Cerebellar nuclear complex (tissue), 1 donor: ENCODE results near the gene PBX4.
"Not testable (repeated sequence)": the region's sequence is repeated elsewhere in the genome, so short reads cannot be mapped to it uniquely, and the experiment has no call there.

Source experiments
- DNase-seq, 2 experiments: peaks; one replicate each; lab custom pipeline; 2025; lab: John Stamatoyannopoulos, UW

The PBX4 gene

DNA sequence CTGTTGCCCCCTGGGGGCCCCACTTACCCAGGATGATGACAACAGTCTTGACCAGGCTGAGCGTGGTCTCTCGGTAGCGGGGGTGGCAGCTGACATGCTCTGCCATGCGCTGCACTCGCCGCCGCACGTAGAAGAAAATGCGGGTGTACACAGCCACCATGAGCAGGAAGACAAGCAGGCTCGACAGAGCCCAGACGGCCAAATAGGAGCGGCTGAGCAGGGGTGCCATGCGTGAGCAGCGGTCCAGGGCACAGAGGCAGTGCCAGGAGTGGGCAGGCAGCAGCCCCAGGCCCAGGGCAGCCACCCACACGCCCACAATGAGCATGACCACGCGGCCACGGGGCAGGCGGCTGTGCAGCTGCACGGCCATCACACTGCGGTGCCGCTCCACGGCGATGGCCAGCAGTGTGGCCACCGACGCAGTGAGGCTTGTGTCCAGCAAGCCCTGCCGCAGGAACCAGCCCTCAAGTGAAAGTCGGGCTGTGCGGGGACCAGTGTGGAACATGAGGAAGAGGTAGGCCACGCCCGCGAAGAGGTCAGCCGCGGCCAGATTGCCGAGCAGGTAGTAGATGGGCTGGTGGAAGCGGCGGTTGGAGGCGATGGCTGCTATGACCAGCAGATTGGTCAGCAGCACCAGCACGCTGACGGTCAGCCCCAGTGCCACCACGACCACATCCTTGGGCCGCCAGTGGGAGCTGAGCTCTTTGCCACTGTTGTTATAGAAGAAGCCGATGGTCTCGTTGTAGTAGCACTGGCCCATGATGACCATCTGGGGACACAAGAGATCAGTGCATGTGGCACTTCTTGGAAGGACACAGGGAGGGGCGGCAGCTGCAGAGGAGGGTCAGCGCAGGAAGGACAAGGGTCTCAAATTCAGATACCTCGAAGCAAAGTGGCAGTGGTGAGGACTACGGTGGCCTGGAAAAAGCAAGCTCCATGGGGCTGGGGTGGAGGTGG is 8.3 kb upstream of the PBX4 start:
- DNase-seq = no peak

DNA sequence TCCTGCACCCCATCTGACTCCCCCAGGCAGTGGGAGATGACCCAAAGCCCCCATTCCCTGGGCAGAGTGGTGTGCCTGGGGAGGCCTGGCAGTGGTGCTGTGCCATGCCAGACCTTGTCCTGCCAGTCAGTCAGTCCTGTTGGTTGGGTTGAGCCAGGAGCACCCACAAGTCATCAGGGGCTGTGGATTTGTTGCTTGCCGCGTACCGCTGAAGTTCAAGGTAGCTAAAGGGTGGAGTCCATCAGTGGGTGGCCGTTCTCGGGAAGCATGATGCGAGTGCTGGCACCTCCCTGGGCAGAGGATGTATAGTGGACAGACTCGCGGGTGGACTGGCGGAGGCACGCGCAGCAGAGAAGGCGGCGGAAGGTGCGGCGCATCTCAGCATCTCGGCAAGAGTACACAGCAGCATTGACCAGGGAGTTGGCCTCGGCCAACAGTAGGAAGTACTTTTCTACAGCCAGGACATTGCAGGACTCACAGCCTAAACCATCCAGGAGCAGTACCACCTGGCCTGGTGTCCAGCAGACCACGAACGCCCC is 5.6 kb upstream of the PBX4 start:
- no peak for DNase-seq

GRCh38 chr19:19623383-19623782 is 4.9 kb upstream of the PBX4 start:
- no peak for DNase-seq

- no peak for DNase-seq
These were observed 1.3 kb upstream of the PBX4 start for GRCh38 chr19:19619849-19620210.

DNA sequence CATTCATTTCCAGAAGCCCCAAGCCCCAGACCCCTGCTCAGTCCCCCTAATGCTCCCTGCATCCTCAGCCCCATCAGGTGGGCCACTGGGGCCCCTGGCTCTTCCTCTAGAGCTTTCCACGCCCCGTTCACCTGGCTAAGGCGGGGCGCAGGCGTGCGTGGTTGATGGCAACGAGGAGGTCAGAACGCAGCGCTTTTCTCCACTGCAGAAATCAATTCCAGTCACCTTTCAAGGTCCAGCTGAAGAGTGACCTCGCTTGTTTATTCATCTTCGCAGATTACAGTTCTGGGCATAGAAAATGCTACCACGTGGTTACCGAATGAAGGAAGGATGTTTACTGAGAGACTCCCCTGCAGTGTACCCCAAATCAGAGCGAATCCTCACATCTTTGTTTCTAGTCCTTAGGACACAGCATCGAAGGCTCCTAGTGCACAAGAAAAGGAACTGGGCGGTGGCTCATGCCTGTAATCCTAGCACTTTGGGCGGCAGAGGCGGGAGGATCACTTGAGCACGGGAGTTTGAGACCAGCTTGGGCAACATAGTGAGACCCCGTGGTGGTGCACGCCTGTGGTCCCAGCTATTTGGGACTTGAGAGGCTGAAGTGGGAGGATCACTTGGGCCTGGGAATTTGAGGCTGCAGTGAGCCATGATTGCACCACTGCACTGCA is 828 bp upstream of the PBX4 start:
- DNase-seq = no peak

GRCh38 chr19:19615086-19615485 is 3.4 kb downstream of the PBX4 start:
- no peak for DNase-seq

DNA sequence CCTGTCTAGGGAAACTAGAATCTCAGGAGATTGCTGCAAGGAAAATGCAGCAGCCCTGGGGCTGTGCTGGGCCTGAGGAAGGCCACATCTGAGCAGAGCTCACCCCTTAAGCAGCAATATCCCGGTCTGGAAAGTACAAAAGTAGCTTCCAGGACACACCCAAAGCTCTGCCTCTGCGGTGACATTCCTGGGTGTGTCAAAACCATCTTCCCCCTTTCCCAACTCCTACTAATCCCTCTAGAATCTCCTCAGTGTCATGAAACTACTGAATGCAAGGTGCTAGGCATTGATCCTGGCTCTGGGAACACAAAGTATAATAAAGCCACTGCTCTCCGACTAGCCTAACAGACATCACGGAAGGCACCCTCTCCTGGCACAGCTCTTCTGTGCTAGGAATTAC is 5.0 kb downstream of the PBX4 start:
- DNase-seq = no peak

DNA sequence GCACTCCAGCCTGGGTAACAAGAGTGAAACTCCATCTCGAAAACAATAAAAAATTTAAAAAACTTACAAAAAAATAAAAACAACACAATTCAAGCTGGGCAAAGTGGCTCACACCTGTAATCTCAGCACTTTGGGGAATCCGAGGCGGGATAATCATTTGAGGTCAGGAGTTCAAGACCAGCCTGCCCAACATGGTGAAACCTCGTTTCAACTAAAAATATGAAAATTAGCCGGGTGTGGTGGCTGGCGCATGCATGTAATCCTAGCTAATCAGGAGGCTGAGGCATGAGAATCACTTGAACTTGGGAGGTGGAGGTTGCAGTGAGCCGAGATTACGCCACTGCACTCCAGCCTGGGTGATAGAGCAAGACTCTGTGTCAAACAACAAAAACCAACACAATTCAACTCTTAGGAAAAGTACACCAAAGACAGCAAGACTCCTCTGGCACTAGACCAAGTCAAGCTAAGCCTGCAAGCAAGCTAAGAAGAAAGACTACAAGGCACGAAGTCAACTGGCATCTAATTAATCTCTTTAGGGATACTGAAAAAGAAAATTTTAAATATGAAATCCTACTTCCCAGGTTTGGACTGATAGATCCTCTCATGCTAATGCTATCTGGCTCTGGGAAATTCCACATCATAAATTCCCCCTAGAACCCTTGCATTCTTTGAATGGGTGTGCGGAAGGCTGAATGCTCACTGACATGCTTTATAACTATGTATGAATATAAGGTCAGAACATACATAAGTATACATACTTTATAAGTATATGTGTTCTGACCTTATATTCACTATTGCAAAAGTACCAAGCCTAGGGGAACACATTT is 7.9 kb downstream of the PBX4 start:
- DNase-seq = no peak

DNA sequence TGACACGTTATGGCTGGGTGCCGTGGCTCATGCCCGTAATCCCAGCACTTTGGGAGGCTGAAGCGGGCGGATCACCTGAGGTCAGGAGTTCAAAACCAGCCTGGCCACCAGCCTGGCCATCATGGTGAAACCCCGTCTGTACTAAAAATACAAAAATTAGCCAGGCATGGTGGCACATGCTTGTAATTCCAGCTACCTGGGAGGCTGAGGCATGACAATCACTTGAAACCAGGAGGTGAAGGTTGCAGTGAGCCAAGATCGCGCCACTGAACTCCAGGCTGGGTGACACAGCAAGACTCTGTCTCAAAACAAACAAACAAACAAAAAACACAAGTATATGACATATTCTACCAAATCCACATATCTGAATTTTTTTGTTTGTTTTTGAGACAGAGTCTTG is 11.8 kb downstream of the PBX4 start:
- DNase-seq = not testable (repeated sequence)

DNA sequence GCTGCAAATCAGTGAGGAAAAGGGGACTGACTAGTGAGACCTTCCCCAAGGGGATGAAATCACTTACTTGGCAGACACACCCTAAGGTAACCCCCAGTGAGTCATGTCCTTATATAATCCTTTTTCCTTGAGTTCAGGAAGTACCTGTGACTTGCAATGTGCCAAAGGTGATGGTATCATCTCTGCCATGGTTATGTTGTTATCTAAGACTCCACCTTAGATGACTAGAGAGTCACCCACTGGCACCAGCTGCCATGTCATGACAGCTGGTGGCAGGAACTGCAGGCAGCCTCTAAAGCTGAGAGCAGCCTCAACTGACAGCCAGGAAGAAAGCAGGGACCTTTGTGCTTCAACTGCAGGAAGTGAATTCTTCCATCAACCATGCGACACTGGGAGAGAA is 12.5 kb downstream of the PBX4 start:
- DNase-seq = no peak

DNA sequence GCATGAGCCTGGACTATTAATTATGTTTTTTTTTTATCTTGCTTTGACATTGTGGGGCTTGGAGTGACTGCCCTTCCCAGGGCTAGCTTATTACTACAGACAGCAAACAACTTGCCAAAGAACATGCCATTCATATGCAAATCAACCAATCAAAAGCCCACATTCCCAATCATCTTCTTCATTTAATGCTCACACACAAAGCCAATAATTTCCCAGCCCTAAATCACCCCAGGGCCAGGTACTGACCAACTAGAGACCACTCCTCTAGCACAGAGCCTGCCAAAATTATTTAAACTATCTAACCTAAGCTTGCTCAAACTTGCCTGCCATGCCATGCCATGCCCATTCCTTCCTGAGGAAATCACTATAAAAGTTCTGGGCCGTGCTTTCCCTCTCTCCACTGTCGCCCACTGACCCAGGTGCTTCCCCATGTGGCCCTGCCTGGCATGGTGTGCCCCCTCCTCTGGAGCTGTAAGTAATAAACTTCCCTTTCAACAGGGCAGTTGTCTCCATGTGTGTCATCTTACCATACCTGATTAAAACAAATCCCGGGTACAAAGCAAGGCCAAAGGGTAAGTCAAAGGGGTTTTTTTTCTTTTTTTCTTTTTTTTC is 15.7 kb downstream of the PBX4 start:
- no peak for DNase-seq

DNA sequence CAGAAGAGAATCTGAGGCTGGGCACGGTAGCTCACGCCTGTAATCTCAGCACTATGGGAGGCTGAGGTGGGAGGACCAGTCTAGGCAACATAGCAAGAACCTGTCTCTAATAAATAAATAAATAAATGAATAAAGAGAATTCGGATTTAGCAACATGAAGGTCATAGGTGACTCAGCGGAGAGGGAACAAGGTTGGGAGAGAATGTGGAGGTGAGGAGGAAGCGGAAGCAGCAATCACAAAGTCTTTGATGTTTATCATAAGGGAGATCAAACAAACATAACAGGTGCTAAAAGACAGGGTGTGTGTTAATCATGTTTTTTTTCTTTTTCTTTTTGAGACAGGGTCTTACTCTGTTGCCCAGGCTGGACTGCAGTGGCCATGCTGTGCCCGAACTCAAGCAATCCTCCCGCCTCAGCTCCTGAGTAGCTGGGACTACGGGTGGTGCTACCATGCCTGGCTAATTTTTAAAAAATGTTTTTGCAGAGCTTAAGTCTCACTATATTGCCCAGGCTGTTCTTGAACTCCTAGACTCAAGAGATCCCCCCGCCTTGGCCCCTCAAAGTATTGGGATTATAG is 16.3 kb downstream of the PBX4 start:
- DNase-seq = no peak

GRCh38 chr19:19600793-19601330 is 17.6 kb downstream of the PBX4 start:
- DNase-seq = no peak

DNA sequence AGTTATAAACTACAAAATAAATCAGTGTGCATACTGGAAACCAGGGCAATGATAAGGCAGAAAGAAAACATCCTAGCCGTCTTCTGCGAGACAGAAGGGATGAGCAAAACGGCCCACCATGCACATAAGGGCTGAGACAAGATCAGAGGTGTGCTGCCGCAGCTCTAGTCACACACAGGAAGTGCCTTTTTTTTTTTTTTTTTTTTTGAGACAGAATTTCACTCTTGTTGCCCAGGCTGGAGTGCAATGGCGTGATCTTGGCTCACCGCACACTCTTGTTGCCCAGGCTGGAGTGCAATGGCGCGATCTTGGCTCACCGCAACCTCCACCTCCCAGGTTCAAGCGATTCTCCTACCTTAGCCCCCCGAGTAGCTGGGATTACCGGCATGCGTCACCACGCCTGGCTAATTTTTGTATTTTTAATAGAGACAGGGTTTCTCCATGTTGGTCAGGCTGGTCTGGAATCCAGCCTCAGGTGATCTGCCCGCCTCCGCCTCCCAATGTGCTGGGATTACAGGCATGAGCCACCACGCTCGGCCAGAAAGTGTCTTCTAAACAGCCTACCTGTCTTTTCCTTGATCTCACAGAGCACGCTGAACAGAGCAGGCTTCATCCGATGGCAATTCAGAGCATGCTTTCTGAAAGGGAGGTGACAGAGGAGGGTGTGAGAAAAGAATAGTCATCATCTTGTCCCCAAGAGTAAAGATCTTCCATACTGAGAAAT is 19.6 kb downstream of the PBX4 start:
- DNase-seq = not testable (repeated sequence)

DNA sequence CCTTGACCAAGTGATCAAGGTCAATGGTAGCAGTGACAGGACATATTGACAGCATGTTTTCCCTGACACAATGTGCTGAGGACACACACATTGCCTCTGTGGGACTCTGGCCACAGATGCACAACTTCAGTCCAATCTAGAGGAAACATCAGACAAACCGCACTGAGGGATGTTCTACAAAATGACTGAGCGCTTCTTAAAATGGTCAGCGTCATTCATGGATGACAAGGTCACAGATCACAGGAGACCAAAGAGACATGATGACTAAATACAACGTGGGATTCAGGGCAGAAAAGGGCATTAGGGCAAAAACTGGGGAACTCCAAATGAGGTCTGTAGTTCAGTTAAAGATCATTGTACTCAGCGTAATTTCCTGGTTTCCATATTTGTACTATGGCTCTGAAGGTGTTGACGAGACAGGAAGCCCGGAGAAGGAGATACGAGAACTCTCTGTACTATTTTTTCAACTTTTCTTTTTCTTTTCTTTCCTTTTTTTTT is 20.6 kb downstream of the PBX4 start:
- no peak for DNase-seq

GRCh38 chr19:19595171-19595701 is 23.3 kb downstream of the PBX4 start:
- no peak for DNase-seq

DNA sequence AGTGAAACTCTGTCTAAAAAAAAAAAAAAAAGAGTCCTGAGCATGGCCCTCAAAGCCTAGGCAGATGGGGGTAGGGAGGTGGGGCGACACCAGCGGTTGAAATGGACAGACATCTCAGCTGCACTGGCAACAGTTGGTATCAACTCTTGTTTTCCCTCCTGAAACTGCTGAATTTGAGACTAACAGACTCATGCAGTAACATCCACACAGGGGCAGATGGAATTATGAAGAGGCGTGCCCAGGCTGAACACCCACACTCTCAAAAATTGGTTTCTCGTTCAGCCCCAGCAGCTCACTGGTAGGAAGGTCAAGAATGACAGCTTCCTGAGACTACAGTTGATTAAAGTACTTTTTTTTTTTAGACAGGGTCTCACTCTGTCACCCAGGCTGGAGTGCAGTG is 24.1 kb downstream of the PBX4 start:
- DNase-seq = no peak

DNA sequence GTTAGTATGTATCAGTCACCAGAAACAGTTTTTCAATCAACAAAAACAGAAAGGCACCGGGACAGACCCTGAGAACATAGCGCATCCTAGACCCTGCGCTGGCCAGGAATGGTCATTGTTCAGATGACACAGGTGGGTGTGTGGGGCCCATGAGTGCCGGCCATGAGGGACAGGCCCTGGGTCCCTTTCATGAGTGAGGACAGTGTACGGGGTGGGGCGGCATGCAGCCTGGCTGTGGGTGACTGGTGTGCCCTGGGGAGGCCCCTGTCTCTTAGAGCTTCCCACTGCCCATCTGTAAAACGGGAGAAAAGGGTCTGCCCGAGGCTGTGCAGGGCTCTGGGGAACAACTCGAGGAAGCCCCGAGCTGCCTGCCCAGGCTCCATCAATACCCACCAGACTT is 25.8 kb downstream of the PBX4 start:
- DNase-seq = no peak

- DNase-seq = no peak
These were observed 27.2 kb downstream of the PBX4 start for GRCh38 chr19:19591133-19591825.
